A673 (cell line): ENCODE data around the gene PPP1R14B.

Experiments
- EZH2 ChIP-seq: fragments of 200-600 bp; sonication (generic); IDR thresholded peaks from 2 replicates; pipeline ENCODE4 v1.6.1; 2017; ENCODE audit warnings: borderline replicate concordance, low read depth, mild to moderate bottlenecking, mixed read lengths, antibody characterized with exemption, low read length; ENCODE audit not compliant: poor library complexity, severe bottlenecking
- TF ChIP-seq, protein P1 (sequence below): fragments of 300-800, 200-600 bp; sonication (generic); conservative IDR thresholded peaks from 2 replicates; pipeline ENCODE4 v1.5.1; 2017; ENCODE audit warnings: low read depth, mild to moderate bottlenecking, antibody characterized with exemption, low read length, moderate library complexity, mixed read lengths

DNA sequence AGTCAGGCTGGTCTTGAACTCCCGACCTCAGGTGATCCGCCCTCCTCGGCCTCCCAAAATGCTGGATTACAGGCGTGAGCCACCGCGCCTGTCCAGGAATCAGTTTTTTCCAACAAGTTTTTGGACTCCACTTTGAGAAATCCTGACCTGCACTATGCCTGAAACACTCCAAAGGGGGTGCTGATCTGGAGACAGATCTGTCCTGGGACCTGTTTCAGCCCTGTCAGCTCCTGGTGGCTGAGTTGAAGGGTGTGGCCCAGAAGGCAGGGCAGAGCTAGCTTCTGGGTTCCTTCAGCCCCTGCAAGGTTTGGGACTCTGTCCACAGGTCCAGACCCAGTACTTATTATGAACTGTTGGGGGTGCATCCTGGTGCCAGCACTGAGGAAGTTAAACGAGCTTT is 15.2 kb downstream of the PPP1R14B start:
- TF ChIP-seq, protein P1, sequence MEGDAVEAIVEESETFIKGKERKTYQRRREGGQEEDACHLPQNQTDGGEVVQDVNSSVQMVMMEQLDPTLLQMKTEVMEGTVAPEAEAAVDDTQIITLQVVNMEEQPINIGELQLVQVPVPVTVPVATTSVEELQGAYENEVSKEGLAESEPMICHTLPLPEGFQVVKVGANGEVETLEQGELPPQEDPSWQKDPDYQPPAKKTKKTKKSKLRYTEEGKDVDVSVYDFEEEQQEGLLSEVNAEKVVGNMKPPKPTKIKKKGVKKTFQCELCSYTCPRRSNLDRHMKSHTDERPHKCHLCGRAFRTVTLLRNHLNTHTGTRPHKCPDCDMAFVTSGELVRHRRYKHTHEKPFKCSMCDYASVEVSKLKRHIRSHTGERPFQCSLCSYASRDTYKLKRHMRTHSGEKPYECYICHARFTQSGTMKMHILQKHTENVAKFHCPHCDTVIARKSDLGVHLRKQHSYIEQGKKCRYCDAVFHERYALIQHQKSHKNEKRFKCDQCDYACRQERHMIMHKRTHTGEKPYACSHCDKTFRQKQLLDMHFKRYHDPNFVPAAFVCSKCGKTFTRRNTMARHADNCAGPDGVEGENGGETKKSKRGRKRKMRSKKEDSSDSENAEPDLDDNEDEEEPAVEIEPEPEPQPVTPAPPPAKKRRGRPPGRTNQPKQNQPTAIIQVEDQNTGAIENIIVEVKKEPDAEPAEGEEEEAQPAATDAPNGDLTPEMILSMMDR = no peak
- no peak for TF ChIP-seq EZH2
